ENCODE measurements around the gene PLCZ1.

DNA sequence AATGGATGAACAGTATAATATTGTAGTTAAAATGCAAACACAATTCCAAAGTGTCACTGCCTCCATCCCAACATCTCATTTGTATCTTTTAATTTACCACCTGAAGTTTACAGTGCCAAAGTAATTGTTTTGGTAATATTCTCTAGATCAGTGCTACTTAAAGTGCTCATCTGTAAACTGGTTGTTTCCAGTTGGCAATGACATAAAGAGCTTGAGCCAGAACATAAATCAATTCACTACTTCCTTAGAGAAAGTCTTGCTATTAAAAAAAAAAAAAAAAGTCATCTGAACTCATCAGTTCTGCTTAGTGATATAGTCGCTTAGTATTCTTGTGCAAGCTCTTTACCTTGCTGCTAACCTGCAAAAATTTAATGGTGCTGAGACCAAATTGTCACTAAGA lies 16.4 kb downstream of the PLCZ1 start:
- no peak for TF ChIP-seq POLR2A (IDR thresholded peaks at IDR 0.05)
- no peak for TF ChIP-seq CTCF (IDR thresholded peaks at IDR 0.05)

Data from Peyer's patch (tissue), 4 donors.